Superior temporal gyrus (tissue), 1 donor: ENCODE results near the gene FBLN7.

ENCODE experiments used
- DNase-seq: peaks from one replicate; pipeline ENCODE4 v3.0.0-alpha.2; 2016; ENCODE audit errors: extremely low spot score

FBLN7 gene

DNA sequence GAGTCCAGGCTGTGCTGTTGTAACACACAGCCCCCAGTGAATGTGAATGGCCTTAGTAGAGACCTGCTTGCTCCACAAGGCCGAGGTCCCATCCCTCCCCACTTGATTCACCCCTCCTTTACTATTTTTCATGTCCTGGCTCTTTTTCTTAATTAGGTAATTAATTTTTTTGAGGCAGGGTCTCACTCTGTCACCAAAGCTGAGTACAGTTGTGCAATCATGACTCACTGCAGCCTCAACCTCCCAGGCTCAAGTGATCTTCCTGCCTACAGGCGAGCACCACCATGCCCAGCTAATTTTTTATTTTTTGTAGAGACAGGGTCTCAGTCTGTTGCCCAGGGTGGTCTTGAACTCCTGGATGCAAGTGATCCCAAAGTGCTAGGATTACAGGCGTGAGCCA, 19.3 kb downstream of the FBLN7 start:
- DNase-seq = no peak

DNA sequence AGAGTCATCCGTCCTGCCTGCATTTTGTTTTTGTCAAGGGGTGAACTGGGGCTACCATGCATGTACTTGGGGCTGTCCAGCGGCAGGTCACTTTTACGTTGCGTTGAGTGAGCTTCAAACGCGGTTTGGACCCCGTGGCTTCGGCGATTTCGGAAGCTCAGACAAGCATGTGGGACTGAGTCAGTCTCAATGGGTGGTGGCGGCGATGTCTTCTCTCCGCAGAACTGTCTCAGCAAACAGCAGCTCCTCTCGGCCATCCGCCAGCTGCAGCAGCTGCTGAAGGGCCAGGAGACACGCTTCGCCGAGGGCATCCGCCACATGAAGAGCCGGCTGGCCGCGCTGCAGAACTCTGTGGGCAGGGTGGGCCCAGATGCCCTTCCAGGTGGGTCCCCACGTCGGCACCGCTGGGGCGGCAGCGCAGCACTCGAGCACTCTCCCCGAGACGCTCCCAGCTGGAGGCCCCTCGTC, 21.3 kb downstream of the FBLN7 start:
- DNase-seq = no peak

DNA sequence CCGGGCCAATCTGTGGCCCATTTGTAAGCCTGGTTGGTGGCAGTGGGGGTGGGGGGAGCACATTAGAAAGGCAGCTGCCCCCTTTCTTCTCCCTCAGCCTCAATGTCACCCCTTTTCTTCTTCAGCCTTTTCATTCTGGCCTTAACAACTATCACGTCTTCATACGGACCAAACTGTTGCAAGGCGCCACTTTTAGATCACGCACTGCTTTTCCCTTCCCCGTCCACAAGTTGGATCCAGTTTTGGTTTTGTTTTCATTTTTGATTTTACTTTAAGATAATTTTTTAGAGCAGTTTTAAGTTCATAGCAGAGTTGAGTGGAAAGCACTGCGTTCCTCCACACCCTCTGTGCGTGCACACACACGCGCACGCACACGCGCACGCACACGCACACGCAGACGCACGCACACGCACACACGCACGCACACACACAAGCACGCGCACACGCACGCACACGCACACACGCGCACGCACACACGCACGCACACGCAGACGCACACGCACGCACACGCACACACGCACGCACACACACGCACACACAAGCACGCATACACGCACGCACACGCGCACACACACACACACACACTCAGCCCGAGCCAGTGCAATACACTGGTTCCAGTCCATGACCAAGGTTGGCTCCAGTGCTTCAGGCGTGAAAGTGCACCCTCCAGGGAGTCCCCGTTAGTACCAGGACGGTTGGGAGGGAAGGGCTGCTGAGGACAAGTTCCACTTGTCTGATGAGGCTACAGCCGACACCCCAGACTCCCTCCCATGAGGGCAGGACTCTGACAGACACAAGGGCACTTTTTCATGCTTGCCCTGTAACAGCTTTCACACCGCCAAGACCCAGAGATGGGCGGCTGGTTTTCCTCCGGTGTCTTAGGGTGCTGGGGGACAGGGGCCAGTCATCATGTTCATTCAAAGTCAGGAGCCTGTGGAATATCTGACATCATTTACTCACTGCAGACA, 22.4 kb downstream of the FBLN7 start:
- no peak for DNase-seq

DNA sequence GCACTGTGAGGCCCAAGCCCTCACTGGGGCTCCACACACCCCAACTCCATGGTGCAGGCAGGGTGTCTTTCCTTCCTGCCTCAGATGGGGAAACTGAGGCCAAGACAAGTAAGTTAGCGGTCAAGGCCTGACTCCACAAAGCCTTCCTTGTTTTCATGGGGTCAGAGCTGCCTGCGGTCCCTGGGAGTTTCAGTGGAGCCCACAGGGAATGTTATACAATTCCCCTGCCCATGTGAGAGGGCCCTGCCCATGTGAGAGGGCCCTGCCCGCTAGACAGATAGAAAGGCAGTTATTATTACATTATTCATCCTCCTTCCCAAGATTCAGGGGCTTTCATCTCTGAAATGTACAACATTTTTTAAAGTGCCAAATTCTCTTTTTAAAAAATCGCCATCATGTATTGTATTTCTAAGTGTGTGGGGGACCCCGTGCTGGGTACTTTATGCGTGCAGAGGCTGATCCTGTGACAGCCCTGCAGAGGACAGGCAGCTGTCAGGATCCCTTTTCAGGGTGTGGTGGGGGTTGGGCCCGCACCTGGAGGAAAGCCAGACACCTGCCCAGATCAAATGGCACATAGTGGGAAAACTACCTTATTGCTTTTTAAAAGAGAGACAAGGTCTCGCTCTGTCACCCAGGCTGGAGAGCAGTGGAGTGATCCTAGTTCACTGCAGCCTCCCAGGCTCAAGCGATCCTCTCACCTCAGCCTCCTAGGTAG, 23.4 kb downstream of the FBLN7 start:
- DNase-seq = no peak

DNA sequence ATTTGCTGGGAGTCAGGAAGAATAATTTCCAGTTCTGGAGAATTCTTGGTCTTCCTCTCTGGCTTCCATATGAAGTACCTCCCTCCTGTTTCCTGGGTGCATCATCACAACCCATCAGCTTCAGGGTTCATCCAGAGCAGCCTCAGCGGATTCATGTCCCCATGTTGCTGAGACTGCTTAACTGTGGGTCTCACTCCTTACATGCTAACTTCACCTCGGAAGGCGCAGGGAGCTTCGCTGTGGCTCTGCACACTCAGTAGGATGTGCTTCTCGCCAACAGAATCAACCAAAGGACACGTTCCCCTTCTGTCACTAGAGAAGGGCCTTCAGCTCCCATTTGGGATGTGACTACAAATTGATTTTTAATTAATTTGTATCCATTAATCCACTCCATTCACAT, 24.2 kb downstream of the FBLN7 start:
- DNase-seq = no peak

DNA sequence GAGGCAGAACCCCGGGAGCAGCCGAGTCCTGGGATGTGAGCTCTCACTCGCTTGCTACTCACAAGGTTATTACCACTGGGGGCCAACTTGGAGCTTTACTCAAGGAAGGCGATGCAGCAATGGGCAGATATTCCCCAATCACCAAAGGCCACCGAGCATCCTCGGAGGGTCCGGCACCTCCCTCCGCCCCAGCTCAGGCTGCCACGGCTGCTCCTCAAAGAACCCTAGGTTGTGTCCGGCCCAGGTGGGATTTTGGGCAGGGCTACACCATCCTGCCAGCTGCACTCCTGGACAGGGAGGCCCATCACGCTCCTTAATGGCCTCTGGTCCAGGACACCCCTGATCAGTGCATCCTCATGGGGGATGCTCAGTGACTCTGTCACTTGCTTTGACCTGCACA, 24.8 kb downstream of the FBLN7 start:
- DNase-seq = no peak

DNA sequence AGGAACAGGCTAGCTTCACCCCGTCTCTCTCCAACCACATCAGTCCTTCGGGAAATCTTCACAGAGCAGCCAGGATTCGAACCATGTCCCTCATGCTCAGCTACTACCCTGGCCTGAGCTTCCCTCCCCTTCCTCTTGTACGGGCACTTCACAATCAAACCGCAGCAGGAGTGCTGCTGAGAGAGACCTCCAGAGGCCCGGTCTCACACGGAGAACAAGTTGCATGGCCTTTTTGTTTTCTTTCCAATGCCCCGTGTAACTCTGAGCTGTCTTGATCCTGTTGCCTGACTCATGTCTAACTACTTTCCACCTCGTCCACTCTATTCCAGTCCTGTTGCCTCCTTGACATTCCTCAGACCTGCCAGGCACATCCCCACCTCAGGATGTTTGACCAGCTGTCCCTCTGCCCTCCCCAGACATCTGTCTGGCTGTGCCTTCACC, 25.4 kb downstream of the FBLN7 start:
- DNase-seq = no peak

DNA sequence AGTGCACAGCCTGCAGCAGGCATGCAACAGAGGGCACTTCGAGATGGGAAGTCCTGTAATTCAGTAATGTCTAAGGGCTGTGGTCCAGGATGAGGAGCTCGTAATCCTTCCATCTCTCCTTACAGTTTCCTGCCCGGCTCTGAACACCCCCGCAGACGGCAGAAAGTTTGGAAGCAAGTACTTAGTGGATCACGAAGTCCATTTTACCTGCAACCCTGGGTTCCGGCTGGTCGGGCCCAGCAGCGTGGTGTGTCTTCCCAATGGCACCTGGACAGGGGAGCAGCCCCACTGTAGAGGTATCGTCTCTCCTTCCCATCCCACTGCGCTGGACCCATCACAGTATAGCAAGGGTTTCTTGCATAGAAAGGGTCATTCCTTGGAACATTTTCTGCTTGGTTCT, 26.7 kb downstream of the FBLN7 start:
- no peak for DNase-seq

DNA sequence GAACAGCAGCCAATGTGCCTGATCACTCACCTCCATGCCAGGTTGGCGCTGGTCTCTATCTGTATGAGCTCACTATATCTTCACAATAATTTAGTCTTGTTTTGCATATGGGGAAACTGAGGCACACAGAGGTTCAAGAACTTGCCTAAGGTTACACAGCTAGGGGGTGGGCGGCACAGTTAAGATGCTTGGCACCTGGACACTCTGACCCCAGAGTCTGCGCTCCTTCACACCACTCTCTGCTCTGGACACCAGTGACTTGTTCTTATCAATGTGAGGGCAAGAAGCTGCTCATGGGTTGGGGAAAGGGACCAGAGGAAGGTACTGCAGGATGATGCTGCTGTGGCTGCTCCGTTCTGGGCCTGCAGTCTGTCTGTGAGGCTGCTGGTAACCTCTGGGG, 27.1 kb downstream of the FBLN7 start:
- no peak for DNase-seq

DNA sequence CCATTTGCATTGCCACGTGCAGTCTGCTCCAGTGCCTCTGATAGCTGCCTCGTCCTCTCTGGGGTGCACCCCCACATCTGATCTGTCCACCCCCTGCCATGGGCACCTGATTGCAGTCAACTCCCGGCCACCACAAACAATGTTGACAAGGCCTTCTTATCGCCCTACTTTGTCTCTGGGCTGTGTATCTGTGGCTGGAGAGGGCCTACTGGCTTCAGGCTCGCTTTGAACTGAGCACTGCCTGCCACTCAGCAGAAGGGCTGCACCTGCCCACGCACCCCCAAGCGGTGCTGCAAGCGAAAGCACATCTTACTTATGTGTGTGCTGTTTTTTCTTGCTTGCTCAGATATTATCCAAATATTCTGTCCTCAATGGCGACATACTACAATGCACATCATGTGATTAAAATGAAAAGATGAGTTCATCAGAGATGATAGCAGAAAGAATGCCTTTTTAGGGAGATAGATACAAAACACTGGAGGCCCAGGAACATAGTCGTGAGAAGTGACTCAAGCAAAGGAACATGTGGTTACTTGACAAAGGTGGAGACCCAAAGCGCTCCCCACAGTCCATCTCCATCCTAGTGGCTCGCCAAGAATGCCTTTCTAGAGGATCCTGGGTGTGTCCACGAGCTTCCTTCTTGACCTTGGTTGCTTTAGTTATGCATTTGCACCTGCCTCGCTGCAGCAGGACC, 28.8 kb downstream of the FBLN7 start:
- DNase-seq = no peak

DNA sequence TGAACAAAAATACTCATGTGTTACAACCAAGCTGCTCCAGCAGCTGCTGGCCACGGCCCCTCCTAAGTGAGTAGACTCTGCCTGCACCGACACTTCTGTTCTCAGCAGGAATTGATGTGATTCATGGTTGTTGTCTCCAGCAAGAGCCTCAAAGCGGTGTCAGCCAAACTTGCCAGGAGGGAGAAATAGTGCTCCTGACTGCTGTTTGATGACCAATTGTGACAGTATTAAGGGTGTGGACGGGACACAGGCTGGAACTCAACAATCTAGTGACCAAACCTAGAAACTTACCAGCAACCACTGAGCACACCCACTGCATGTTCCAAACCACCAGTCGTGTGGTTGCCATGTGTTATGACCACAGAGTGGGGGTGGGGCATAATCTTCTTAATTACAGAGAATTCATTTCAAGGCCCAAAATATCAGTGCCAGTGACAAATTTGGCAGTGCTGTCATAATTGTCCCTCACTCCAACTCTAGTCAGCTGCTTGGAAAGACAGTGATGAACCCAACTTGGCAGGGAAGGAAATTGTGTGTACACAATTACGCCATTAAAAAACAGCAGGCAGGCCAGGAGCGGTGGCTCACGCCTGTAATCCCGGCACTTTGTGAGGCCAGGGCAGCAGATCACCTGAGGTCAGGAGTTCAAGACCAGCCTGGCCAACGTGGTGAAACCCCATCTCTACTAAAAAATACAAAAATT, 30.4 kb downstream of the FBLN7 start:
- DNase-seq = no peak

DNA sequence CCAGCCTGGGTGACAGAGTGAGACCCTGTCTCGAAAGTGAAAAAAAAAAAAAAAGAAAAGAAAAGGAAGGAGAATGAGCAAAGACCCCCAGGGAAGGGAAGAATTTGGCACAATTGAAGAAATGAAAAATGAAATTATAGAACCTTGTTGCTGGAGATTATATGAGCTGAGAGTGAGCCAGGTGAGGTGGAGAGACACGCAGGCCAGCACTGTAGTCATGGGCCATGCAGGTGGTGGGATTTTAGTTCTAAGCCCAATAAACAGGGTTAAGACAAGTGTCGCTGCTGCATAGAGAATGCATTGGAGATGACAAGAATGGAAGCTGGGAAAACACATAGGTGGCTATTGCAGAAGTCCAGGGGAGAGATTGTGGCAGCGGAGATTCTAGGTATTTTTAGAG, 32.3 kb downstream of the FBLN7 start:
- DNase-seq = no peak

DNA sequence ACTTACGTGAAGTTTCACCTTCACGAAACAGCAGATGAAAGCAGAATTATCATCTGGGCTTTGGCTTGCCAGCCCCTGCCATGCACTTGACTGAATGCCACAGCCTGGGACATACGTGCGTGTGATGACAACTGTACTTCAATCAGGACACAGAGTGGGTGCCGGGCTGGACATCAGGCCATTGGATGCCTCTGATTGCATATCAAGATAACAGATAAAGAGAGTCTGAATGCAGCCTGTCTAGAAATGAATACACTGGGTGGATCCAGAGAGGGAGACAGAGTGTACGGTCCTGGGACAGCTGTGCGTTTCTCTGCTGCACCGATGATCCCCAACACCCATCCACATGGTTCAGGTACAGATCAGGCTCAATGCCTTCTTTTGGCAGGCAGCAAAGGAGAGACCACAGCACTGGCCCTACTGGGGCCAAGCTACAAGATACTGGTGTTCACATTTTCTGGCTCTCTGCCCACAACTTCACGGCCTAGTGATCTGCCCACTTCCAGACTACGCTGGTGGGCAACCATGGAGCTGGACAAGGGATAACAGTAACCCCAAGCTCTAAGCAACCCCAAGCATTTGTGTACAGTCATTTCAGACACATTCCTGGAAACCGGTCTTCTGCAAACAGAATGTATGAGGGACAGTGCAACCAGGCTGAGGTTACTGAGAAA, 35.6 kb downstream of the FBLN7 start:
- no peak for DNase-seq

DNA sequence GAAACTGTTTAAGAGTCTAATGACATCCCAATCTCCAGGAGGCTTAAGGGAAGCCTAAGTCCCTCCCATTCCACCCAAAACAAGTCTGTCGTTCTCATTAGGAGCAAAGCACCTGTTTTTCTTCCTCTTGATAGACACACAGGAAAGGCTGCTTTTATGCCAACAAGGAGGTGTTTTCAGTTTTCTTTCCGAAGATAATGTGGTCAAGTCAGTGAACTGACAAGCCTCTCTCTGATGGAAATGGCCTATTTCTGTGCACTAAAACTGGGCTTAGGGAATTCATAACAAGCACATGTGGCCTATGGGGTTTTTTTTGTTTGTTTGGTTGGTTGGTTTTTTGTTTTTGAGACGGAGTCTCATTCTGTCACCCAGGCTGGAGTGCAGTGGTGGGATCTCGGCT, 36.2 kb downstream of the FBLN7 start:
- DNase-seq = no peak

DNA sequence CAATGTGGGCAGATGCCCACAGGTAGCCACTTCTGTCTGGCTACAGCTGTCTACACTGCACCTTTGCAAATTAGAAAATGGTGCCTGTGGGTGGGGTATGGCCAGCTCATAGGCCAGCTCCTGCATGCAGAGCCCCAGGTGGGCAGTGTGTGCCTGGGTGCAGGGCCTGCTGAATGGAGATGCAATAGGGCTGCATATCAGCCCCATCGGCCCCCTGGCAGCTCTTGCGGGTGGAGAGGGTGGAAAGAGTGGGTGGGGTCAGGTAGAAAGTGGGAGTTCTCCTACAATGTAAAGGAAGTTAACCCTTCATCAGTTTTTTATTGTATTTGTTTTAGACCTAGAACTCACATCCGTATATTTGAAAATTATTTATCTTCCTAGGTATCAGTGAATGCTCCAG, 37.1 kb downstream of the FBLN7 start:
- no peak for DNase-seq

DNA sequence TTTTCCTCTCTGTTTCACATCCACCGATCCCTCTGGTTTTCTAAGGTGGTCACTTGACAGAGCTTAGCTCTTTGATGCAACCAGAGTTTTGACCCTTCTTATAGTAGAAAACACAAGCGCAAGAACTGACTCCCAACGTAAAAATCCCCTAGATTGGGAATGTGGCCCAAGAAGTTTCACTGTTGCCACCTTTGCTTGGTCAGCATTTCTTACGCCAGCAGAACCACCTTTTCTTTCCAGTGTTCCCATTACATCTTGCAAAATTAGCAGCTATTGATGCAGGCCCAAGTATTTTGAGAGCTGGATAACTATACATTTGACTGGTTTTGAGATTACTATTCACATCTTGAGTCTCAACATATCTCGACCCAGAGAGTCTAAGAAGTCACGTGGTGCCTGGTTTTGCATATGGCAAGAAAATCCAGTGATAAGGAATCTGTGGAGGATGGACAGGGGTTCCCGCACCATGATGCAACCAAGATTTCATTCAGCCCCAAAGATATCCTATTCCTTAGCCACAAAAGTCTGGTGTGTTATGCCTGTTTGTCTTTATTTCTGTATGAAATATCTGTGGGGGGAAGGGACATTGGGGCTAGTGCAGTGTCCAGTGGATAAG, 37.9 kb downstream of the FBLN7 start:
- no peak for DNase-seq

DNA sequence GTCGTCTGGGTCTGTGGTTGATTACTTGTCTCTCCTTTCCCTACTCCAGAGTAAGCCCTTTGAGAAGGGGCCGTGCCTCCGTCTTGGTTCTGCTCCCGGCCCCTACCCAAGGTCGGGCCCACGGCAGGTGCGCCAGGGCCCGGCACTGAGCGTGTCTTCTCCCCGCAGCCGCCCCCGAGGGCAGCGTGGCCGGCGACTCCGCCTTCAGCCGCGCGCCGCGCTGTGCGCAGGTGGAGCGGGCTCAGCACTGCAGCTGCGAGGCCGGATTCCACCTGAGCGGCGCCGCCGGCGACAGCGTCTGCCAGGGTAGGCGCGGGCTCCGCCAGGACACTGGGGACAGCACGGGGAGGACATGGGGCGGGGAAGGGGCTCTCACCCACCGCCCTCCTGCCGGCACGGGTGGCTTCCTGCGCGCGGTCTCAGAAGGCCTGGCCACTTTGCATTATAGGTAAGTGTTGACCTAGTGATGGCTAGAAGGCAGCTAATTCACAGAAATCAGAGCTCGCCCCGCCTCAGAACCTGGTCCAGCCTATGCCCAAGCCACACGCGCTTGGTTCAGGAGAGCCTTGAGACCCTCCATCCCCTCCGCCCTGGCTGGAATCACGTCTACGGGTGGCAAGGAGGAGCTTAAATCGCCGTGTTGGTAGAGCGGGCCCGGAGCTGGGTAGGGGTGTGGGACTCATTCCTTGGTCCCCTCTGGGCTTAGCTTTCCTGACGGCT, 43.5 kb downstream of the FBLN7 start:
- DNase-seq = no peak

DNA sequence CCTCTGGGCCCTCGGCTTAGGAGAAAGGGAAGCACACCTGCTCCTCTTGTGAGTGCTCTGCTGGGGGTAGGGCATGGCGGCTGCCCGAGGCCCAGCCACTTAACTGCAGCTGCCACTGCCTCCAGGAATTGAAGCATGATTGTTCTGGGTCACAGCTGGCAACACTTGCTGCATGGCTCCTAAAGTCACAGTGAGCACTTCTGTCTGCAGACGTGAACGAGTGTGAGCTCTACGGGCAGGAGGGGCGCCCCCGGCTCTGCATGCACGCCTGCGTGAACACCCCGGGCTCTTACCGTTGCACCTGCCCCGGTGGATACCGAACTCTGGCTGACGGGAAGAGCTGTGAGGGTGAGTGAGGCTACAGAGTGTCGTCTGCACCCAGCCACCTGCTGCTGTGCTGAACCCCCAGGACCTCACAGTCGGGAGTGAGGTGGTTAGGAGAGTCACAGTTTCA, 44.4 kb downstream of the FBLN7 start:
- DNase-seq = no peak

DNA sequence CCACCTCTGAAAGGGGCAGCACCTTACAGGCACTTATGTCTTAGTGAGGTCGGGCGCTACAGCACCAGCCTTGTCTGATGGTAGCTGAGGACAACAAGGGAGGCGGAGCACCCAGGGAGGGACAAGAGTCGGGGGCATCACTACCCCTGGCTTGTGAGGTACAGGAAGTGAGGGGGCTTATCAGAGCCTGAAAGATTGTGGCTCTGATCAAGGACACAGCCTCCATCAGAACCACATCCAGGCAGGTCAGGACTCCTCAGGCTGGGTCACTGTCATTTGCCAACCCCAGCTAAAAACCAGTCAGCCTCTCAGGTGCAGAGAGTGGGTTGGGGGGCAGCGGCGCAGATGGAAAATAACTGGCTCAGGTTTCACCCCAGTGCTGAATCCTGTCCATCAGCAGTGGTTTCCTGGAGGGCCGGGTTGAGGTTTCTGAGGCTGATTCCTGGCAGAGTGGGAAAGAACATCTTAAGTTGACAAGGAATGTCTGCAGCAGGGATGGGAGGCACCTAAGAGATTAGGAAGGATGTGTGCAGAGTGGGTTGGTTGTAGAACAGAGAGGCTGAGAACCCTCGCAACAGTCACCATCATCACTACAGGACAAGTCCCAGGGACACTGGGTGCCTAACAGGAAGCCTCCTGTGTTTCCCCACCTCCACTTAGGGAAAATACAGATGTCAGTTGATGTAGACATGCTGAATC, 45.3 kb downstream of the FBLN7 start:
- DNase-seq = no peak
